Right hindlimb (tissue), 1 donor: Measurements from ENCODE around the gene COTL1.

Source experiments
- DNase-seq: peaks from one replicate; pipeline ENCODE4 v3.0.0-alpha.2; 2018

The COTL1 gene, protein sequence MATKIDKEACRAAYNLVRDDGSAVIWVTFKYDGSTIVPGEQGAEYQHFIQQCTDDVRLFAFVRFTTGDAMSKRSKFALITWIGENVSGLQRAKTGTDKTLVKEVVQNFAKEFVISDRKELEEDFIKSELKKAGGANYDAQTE

DNA sequence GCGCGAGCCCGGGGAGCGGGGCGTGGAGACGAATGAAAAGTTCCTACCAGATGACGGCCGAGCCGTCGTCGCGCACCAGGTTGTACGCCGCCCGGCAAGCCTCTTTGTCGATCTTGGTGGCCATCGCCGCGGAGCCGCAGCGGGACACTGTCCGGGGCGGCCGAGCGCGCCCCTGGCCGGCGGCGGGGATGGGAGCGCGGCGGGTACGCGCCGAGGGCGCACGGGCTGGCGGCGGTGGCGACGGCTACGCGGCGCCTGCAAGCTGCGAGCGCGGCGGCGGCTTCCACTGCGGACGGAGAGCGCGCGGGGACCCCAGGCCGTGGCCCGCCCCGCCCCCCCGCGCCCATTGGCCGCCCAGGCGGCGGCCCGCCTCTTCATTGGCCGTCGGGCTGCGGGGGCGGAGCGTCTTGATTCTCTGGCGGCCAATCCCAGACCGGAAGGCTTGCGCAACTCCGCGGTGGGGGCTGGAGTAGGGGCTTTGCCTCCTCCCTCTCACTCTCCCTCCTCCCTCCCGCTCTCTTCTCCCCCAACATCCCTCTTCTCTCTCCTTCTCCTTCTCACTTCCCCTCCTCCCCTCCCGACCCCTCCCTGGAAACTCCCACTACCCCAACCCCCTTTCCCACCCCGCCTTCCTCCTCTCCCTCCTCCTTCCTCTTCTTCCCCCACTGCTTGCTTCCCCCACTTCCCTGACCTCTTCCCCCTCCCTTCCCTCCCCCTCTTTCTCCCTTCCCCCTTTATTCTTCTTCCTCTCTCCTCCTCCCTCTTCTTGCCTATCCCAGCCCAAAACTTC, at the start of gene COTL1:
Gene COTL1 (minus strand): TSS at position 288 of the 790 bp plus-strand sequence. CDS start 164 bp downstream, at position 124.
- peak; percentile 97 for DNase-seq

DNA sequence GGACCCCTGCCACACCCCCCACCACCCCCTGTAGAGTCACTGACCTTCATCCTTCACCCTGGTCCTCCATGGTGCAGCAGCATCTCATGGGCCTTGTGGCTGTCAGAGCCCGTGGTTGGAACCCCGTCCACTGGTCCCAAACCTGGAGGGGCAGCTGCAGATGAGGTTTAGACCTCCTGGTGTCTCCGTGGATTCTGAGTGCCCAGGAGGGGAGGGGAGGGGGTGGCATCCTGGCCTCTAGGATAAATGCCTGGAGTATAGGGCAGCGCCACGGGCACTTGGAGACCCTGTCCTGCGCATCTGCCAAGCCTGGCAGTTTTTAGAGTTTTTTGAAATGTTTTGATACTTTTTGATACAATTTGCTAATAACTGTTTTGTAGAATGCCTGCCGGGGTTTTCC, 48.0 kb upstream of the COTL1 start:
- DNase-seq: no peak

DNA sequence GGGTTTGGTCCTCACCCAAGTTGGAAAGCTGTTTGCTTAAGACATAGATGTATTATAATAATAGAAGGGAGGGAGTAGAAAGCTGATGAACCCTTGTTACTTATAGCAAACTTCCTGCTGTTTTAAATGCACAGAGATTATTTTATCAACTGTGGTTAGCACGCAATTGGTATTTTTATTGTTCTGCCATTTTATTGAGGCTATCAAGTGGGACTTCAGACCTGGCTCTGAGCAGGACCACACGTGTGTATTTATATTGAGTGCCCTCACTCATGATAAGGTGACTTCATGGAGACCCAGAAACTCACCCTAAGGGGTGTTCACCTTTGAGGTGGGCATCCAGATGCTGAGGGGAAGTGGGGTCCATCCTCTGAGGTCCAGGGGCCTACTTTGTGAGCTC, 47.5 kb upstream of the COTL1 start:
- no peak for DNase-seq

DNA sequence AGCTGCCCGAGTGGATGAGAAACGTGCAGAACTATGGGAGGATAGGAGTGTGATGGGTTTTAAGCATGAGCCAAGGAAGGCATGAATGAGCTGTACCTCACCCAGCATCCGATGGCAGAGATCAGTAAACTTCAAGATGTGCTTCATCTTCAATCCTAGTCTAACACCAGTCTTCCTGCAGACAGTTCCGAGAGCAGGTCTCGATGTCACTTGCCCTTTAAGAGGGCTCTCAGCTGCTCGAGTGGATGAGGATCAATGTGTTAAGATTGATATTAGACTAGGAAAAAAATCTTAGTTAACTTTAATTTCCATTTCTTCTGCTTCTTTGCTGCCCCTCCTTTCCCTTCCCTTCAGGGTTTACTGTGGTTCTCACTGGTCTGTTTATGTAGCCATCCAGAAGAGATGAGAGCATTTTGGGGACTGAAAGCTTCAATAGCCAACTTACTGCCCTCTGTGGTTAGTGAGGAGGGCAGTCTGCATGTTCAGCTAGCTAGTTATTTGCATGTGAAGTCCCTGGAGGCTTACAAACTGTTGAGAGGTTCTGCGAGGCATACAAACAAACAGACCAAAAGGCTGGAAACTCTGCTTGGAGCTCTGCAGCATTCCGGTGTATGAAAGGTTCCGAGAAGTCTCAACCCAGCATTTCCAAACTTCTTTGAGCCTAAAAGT, 45.7 kb upstream of the COTL1 start:
- DNase-seq: no peak

DNA sequence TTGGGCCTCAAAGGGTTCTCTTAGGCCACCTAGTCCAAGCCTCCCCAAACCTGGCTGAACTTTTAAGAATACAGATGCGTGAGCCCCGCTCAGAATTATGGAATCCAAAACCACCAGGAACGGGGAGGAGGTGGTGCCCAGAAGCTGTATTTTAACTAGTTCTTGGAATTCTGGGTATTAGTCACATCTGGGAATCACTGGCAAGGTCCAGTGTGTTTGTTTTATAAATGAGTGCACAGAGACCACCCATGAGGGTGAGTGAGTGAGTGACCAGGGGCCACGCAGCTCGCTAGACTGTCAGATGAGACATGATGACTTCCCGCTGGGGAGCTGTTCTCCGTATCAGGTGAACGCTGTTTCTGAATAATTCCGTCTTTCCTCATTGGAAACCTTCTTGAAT, 44.6 kb upstream of the COTL1 start:
- DNase-seq: no peak

DNA sequence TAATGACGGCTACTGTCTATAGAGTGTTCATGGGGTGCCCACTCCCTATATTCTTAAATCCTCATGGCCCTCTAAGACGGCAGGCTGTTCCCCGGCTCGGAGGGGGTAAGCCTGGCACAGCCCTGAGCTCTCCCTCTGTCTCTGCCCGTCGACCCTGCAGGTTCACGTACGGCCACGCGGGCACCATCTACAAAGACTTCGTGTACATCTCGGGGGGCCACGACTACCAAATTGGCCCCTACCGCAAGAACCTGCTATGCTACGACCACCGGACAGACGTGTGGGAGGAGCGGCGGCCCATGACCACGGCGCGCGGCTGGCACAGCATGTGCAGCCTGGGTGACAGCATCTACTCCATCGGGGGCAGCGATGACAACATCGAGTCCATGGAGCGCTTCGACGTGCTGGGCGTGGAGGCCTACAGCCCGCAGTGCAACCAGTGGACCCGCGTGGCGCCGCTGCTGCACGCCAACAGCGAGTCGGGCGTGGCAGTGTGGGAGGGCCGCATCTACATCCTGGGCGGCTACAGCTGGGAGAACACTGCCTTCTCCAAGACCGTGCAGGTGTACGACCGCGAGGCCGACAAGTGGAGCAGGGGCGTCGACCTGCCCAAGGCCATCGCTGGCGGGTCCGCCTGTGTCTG, 43.7 kb upstream of the COTL1 start:
- DNase-seq: no peak

DNA sequence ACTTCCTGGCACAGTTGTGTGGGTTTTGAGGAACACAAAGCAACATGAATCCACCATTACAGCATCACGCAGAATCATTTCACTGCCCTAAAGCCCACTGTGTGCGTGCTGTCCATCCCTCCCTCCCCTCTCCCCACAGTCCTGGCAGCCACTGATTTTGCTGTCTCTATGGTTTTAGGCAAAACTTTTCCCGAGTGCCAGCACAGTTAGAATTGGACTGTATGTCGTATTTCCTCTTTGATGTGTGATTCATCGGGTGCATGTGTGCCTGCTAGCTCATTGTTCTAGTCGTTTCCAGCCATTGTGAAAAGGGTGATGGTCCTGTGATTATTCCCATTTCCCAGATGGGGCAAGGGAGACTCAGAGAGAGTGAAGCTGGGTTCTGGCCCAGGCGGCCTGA, 43.1 kb upstream of the COTL1 start:
- DNase-seq: no peak

DNA sequence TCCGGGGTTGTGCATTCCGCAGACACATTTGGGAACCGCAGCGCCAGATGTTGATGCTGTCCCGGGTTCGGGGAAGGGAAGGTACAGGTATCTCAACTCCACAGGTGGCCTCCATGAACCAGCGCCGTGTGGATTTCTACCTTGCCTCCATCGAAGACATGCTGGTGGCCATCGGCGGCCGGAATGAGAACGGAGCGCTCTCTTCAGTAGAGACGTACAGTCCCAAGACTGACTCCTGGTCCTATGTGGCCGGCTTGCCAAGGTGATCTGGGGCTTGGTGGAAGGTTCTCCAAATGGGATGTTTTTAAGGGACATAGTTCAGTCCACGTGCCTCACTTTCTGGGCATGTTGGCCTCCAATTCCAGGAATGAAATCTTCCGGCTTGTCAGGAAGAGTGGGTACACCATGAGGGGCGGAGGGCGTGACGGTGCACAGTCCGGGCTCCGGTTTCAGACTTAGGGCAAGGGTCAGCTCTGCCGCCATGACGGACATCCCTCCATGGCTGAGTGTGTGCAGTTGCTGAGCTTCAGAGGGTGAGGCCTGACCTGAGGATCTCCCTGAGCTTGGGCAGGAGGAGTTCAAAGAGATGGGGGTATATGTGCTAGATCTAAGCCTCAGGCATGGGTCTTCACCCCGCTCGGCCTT, 41.9 kb upstream of the COTL1 start:
- no peak for DNase-seq

DNA sequence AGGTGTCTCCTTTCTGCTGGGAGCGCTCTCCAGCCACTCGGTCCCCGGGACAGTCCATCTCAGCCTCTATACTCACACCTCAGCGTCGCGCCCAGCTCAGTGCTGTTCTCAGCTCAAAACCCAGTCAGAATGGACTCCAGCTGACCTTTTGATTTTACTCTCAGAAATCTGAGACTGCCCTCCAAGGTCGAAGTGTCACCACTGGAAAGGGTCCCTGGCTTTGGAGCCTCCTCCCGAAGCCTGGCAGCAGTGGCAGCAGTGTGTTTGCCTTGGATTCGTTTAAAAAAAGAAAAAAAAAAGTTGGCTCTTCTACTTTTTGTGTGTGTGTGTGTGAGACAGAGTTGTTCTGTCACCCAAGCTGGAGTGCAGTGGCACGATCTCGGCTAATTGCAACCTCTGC, 40.8 kb upstream of the COTL1 start:
- no peak for DNase-seq

DNA sequence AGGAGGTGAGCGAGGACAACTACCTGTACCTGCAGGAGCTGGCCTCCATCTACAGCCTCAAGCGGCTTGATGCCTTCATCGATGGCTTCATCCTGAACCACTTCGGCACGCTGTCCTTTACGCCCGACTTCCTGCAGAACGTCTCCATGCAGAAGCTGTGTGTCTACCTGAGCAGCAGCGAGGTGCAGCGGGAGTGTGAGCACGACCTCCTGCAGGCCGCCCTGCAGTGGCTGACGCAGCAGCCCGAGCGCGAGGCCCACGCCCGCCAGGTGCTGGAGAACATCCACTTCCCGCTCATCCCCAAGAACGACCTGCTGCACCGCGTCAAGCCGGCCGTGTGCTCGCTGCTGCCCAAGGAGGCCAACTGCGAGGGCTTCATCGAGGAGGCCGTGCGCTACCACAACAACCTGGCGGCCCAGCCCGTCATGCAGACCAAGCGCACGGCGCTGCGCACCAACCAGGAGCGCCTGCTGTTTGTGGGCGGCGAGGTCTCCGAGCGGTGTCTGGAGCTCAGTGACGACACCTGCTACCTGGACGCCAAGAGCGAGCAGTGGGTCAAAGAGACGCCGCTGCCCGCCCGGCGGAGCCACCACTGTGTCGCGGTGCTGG, 39.5 kb upstream of the COTL1 start:
- DNase-seq: no peak

DNA sequence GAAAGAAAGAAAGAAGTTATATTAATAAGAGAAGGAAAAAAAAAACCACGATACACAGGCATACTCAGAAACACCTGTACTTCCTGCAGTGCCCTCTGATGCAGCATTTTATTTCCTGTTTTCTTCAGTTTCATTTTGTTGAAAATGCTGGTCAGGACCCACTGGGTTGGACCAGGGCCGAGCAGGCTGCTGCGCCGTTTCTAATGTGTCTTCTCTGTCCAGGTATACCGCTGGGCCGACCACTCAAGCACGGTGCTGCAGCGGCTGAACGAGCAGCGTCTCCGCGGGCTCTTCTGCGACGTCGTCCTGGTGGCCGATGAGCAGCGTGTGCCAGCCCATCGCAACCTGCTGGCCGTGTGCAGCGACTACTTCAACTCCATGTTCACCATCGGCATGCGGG, 38.8 kb upstream of the COTL1 start:
- no peak for DNase-seq

DNA sequence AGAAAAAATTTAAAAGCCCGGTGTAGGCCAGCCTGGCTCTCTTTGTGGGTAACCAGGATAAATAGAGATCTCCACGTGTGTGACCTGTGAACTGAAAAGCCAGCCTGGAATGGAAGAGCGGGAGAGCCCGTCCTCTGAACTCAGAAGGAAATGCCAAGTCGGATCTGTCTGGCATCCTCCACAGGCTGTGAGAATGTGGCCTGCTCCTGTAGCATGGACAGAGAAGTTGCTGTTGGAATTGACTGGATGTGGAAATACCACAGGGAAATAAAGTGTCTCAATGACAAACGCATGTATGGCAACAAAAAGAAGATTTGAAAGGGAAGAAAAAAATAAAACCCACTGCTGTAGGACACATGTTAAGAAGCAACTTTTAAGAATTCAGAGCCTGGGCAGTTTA, 37.1 kb upstream of the COTL1 start:
- no peak for DNase-seq

DNA sequence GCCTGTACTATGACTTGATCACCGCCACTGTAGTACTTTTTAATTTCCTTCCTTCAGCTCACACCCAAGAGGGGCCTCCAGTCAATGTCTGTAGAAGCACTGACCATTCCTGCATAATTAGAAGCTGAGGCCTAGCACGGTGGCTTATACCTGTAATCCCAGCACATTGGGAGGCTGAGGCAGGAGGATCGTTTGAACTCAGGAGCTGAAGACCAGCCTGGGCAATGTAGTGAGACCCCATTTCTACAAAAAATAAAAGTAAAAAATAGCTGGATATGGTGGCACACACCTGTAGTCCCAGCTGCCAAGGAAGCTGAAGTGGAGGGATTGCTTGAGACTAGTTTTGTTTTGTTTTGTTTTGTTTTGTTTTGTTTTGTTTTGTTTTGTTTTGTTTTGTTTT, 36.4 kb upstream of the COTL1 start:
- DNase-seq: no peak

DNA sequence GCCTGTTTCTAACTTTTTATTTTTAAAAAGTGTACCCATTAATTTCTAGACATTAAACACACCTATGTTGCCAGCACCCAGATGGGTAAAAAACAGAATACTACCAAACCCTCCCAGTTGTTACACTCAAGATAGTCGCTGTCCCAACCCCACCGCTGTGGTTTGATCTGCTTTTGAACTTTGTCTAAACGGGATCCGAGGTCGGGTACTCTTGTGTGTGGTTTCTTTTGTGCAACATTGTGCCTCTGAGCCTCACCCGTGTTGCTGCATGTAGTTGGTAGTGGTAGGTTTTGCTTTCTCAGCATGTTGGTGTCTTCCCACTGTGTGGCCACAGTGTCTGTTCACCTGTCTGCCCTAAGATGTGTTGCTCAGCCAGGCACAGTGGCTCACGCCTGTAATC, 34.7 kb upstream of the COTL1 start:
- DNase-seq: no peak

DNA sequence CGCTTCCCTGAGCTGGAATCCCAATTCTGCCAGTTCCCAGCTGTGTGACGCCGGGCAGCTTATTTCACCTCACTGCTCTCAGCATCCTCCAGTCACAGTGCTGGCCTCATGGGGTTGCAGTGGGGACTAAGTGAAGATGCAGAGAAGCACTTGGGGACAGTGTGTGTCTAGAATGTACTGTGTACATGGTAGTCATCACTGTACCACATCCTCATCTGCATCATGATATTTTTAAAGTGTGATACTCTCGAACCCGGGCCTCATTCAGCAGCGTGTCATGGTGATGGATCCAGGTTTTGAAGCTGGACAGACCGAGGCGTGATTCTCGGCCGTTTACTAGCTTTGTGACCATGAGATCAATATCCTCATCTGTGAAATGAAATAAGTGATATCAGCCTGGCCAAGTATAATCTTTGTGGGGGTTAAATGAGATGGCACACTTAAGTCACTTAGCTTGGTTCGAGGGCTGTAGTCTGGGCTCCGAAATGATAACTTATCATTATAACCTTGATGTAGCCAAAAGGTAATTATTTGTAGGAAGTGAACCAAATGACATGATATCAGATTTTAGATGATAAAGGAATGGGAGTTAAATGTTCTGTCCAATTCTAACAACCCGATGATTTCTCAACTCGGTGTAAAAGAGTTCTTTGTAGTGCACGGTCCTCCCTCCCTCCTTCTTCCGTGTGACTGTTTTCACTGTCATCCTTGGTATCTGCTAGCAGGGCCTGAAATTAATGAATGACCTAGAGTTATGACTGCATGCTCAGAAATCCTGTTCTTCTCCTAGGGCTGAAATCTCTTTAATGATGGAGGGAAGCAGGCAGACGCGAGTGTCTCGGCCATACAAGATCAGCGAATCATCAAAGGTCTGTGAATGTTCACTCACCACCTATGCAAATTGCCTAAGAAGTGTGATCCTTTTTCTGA, 32.4 kb upstream of the COTL1 start:
- no peak for DNase-seq

DNA sequence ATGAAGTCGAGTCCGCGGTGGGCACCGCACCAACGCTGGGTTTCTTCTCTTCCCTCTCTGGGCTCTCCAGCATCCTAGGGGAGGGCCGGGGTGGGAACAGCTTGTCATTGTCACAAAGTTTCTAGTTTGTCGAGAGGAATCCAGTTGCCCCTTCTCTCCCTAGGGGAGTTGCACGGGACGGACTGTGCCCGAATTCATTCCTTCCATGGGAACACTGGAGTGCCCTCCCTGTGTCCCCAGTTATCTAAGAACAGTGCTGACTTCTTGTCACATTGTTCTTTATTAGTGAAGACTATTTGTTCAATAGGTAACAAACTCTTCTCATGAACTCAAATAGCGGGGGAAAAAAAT, 31.6 kb upstream of the COTL1 start:
- DNase-seq: no peak

DNA sequence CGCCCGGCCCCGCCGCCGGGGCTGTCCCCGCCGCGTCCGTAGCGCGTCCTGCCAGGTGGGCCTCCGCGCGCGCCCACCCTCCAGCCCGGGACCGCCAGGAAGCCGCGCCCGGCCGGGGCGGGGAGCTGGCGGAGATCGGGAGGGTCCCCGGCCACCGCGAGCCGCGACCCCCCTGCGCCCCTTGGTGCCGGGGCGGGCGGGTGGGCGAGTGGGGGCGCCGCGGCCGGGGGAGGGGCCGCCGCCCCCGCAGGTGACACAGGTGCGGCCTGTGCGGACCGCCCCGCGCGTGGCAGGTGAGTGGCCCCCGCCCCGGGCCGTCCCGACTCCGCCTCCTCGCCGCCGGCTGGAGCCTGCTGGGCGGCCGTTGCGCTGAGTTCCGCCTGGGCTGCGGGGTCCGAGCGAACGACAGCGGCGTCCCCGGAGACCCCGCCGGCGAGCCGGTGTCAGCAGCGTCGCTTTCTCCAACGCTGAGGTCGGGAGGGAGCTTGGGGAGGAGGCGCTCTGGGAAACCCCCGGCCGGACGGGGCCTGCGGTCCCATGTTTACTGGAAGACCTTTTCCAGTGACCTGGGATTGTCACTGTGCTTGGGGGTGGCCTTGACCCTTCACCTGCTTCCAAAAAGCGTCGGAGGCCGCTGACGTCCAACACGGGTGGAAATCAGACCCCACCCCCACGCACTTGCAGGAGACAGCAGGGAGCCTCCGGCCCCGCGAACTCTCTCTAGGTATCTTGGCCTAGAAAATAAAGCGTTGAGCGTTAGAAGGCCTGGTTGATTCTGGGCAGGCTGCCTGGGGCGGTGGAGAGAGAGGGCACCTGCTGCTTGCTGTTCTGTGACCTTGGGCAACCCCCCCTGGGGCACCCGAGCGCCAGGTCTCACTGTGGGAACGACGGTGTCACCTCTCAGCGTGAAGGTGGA, 31.0 kb upstream of the COTL1 start:
- no peak for DNase-seq

DNA sequence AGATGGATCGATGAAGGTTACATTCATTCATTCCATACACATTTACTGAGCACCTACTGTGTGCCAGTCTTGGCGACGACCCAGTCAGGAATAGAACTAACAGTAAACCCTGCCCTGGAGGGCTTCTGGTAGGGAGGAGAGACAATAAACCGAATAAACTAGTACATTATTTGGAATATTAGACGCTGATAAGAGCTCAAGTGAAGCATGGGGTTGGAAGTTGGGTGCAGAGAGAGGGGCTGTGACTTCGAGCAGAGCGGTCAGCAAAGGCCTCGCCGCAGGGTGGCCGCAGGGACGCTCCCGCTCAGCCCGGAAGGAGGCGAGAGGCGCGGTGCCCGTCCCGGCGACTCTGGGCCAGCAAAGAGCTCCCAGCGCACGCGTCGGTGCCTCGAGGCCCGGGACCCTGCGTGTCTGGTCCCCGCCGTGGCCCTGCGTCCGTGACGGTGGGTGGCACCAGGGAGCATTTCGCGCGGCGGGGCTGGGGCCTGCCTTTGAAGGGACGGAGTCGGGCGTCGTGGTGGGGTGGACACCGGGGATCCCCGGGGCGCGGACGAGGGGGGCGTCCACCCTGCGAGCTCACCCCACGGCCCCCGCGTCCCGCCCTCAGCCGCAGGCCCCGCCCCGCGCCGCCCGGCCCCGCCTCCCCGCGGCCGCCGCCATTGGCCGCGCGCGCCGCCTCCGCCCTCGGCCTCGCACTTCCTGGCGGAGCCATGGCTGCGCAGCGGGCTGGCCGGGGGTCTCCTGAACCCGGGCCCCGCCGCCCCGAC, 30.1 kb upstream of the COTL1 start, which contains the start of gene KLHL36:
Gene KLHL36 (plus strand): TSS at position 684 of the 767 bp plus-strand sequence. CDS start 2,357 bp downstream, outside the sequence.
- DNase-seq: peak; percentile 74

DNA sequence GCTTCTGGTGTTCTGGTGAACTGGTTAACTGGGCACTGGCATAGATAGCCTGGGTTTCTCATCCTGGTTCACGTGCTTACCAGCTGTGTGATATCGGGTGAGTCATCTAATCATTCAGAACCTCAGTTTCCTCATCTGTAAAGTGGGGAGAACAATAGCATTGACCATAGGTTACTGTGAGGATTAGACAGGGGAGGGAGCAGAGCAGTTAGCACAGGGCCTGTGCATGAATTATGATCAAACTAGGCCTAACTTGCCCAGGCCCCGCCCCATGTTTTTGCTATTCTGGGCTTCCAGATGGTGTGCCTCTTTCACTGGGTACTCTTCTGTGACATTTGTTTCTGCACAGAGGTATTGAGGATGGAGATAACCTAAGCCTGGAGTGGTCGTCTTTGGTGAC, 25.8 kb upstream of the COTL1 start:
- peak; percentile 21 for DNase-seq

DNA sequence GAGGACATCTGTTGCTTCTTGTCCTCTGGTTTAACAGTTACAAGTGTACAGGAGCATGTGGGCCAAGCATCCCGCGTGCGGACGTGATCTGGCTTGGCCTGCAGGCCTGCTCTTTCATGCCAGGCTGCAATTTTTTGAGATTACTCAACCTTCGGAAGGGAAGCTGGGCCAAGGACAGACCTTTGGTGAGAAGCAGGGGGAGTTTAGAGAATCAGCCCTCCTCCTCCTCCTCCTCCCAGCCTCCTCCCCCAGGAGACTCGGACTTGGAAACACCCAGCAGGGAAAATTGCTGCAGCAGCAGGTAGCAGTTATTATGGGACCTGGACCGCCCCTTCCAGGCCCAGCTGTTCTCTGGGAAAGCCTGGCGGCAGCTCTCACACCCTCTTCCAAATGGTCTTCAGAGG, 25.3 kb upstream of the COTL1 start:
- DNase-seq: peak; percentile 88
